GM21619 (cell line): ENCODE measurements around the gene ITSN1.
"Not testable (repeated sequence)": the region's sequence is repeated elsewhere in the genome, so short reads cannot be mapped to it uniquely, and the experiment has no call there.

ENCODE experiments used
- ATAC-seq: cut with Tn5 transposase; IDR thresholded peaks from one replicate; pipeline ENCODE4 v1.9.1; 2021; ENCODE audit not compliant: unreplicated experiment

ITSN1 gene

GRCh38 chr21:33642027-33642895 lies at the start of gene ITSN1:
ITSN1 (plus strand) TSS chr21:33642501; CDS start chr21:33718829, 76,328 bp downstream.
- peak; percentile 74 for ATAC-seq

GRCh38 chr21:33598051-33598450 lies 44.2 kb upstream of the ITSN1 start:
- ATAC-seq: no peak

DNA sequence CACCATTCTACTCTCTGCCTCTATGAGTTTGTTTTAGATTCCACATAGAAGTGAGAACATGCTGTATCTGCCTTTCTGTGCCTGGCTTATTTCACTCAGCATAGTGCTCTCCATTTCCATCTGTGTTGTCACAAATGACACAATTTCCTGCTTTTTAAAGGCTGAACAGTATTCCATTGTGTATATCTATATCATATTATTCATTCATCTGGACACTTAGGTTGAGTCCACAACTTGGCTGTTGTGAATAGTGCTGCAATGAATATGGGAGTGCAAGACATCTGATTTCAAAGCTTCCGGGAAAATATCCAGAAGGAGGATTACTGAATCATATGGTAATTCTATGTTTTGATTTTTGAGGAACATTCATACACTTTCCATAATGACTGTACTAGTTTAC lies 33.7 kb upstream of the ITSN1 start:
- ATAC-seq: no peak

GRCh38 chr21:33611006-33611744 lies 31.1 kb upstream of the ITSN1 start:
- ATAC-seq: no peak

DNA sequence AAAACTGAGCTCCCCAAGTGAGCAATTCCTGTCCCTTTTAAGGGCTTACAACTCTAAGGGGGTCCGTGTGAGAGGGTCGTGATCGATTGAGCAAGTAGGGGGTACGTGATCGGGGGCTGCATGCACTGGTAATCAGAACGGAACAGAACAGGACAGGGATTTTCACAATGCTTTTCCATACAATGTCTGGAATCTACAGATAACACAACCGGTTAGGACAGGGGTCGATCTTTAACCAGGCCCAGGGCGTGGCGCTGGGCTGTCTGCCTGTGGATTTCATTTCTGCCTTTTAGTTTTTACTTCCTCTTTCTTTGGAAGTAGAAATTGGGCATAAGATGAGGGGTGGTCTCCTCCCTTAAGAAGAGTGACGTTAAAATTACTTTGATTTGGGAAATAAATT lies 24.7 kb upstream of the ITSN1 start:
- ATAC-seq: not testable (repeated sequence)

- ATAC-seq: no peak
Measured at GRCh38 chr21:33618407-33618806, 23.9 kb upstream of the ITSN1 start.

DNA sequence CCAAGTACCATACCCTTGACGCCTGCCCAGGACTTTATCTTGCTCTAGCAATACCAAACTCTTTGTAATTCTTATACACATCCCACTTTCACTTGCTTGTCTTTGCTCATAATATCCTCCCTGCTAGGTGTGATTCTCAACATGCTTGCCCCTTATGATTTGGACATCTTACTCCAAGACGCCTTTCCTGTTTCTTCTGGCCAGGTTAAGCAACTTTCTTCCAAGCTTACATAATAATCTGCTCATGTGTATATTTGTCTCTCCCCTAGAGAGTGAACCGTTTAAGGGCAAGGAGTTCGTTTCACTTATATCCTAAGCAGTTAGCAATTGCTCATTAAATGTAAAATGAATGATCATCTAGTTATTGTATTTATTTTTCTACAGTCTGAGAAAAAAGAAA lies 22.6 kb upstream of the ITSN1 start:
- ATAC-seq: no peak

- no peak for ATAC-seq
Measured at GRCh38 chr21:33622253-33622652, 20.0 kb upstream of the ITSN1 start.

GRCh38 chr21:33626151-33626550 lies 16.1 kb upstream of the ITSN1 start:
- not testable (repeated sequence) for ATAC-seq

DNA sequence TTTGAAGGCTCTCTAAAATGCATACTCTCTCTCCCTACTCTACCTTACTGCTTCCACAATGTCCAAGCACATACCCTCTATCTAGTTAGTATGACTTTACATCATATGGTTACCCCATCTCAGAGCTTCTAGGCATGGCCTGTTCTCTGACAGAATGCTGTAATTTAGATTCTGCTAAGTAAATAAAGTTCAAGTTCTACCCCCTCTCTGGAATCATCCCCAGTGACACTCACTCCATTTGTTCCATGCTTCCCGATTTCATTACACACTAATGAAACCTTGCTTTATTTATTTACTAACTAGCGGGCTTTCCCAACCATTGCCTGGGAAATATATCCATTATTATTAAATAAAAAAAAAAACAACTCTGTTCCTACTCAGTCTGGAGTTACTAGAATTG lies 8.0 kb upstream of the ITSN1 start:
- ATAC-seq: no peak

- ATAC-seq: no peak
Measured at GRCh38 chr21:33640697-33641351, 1.5 kb upstream of the ITSN1 start.

GRCh38 chr21:33641352-33642026 lies 812 bp upstream of the ITSN1 start, which contains the start of gene CRYZL1:
CRYZL1 (minus strand) TSS chr21:33641741; CDS start chr21:33631551, 10,190 bp downstream.
- peak; percentile 83 for ATAC-seq

- ATAC-seq: no peak
Measured at GRCh38 chr21:33642896-33643657, 776 bp downstream of the ITSN1 start.

- no peak for ATAC-seq
Measured at GRCh38 chr21:33643658-33644311, 1.5 kb downstream of the ITSN1 start.

DNA sequence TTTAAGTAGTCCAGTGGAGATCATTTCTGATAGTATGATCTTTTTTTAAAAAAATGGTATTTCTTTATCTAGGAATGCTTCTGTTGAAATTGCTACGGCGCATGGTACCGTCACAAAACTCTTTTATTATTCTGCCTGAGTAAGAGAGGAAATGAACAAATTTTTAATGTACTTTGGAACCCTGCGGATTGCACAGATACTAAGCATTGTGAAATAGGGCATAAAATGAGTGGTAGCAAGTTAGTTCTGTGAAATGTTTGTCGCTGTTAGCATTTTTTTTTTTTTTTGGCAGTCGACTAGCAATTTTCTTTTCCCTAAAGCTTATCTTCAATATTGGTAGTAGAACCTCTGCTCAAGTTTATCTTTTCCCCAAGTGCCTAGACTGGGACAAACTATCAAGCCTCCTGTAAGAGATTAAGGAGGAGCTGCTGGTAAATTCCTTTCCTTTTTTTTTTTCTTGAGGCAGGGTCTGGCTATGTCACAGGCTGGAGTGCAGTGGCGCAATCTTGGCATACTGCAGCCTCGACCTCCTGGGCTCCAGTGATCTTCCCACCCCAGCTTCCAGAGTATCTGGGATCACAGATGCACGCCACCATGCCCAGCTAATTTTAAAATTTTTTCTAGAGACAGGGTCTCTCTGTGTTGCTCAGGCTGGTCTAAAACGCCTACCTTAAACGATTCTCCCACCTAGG lies 2.2 kb downstream of the ITSN1 start:
- ATAC-seq: no peak

- no peak for ATAC-seq
Measured at GRCh38 chr21:33645730-33646129, 3.4 kb downstream of the ITSN1 start.

DNA sequence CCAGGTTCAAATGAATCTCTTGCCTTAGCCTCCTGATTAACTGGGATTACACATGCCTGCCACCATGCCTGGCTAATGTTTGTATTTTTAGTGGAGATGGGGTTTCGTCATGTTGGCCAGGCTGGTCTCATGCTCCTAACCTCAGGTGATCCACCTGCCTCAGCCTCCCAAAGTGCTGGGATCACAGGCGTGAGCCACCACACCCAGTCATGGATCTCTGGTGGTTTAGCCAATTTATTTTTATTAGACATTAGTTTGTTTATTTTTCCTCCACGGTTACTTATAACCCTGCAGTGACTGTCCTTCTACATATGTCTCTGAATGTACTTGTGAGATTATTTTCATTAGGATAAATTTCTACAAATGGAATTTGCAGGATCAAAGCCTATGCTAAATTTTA lies 5.3 kb downstream of the ITSN1 start:
- ATAC-seq: no peak

- no peak for ATAC-seq
Measured at GRCh38 chr21:33648555-33648954, 6.3 kb downstream of the ITSN1 start.

GRCh38 chr21:33650230-33650629 lies 7.9 kb downstream of the ITSN1 start:
- ATAC-seq: no peak
